HepG2 (cell line): ENCODE results near the gene PRELP. TPM values are rescaled to one million over a fixed set of nuclear protein-coding genes. Genes with fewer than 3 reads are reported as not detected.

Experiments used
- ATAC-seq: fragments of 200-7000 bp; cut with Tn5 transposase; 3 replicates; pipeline ENCODE4 v1.9.1; 2020; ENCODE audit warnings: mild to moderate bottlenecking, moderate library complexity
- BruUV-seq: library from RNA; stranded (reverse); fragments of 400-500 nt; replicated peaks from 2 replicates; lab custom pipeline; 2021; lab: Mats Ljungman, UMichigan
- CTCF ChIA-PET: fragments of 300-600 bp; formaldehyde crosslinking; extraction: SDS; loops from one replicate; lab custom pipeline; 2021; ENCODE audit warnings: low total read pairs, inconsistent platforms, low intra/inter-chr PET ratio; lab: Yijun Ruan, JAX
- POLR2A ChIA-PET: fragments of 350-600 bp; sonication (Branson Sonifier 250); formaldehyde crosslinking; loops from one replicate; lab custom pipeline; 2020; ENCODE audit warnings: antibody characterized with exemption, inconsistent platforms; lab: Yijun Ruan, JAX
- DNase-seq: peaks from one replicate; pipeline ENCODE4 v3.0.0-alpha.2; 2015; ENCODE audit warnings: low spot score
- FAIRE-seq: peaks from 3 replicates; lab custom pipeline; 2011; peaks lifted over from hg19 to GRCh38; lab: Jason Lieb, UNC
- H2AFZ ChIP-seq: one replicate; pipeline ENCODE4 v1.6.1; 2011; ENCODE audit warnings: low read length, inconsistent platforms
- H3K27ac ChIP-seq: fragments of 300-600 bp; 3 replicates; pipeline ENCODE4 v1.8.0; 2011; ENCODE audit warnings: mixed run types, mild to moderate bottlenecking, mixed read lengths, low read length, inconsistent platforms; ENCODE audit not compliant: insufficient read depth; ENCODE audit errors: extremely low read length
- H3K27me3 ChIP-seq, 2 experiments: fragments of 200-600 bp in 1 of 2; 2 replicates in 1 of 2; 3 replicates in 1 of 2; pipeline versions ENCODE4 v1.6.0 to v1.8.0; 2011; ENCODE audit warnings: low read length in 2 of 2, mild to moderate bottlenecking in 2 of 2, moderate library complexity in 2 of 2, inconsistent platforms in 1 of 2; ENCODE audit not compliant: insufficient read depth in 2 of 2, control insufficient read depth in 1 of 2
- H3K36me3 ChIP-seq, 2 experiments: fragments of 200-600 bp in 1 of 2; replicated peaks in 1 of 2; 2 replicates in 1 of 2; 3 replicates in 1 of 2; pipeline versions ENCODE4 v1.5.1 to v1.8.0; 2011; ENCODE audit warnings: low read length in 2 of 2, inconsistent platforms in 1 of 2; ENCODE audit not compliant: insufficient read depth in 2 of 2, control insufficient read depth in 1 of 2
- H3K4me1 ChIP-seq: 2 replicates; pipeline ENCODE4 v1.5.1; 2012; ENCODE audit warnings: low read length, inconsistent platforms; ENCODE audit not compliant: insufficient read depth
- H3K4me2 ChIP-seq: 2 replicates; pipeline ENCODE4 v1.6.0; 2011; ENCODE audit warnings: low read depth, low read length, inconsistent platforms
- H3K4me3 ChIP-seq, 3 experiments: fragments of 200-600 bp in 1 of 3; sonication (generic), shearing (Covaris generic) in 1 of 3; replicated peaks in 1 of 3; 2 replicates each; pipeline ENCODE4 v1.5.1; 2011 to 2016; ENCODE audit warnings: low read length in 3 of 3, inconsistent platforms in 2 of 3, low read depth in 2 of 3, mild to moderate bottlenecking in 2 of 3, control low read depth in 1 of 3, mixed read lengths in 1 of 3; ENCODE audit not compliant: insufficient read depth in 1 of 3
- H3K79me2 ChIP-seq: one replicate; pipeline ENCODE4 v1.6.1; 2011; ENCODE audit warnings: low read length, inconsistent platforms; ENCODE audit not compliant: insufficient read depth
- H3K9ac ChIP-seq: 2 replicates; pipeline ENCODE4 v1.6.0; 2011; ENCODE audit warnings: mild to moderate bottlenecking, low read depth, low read length, inconsistent platforms; ENCODE audit not compliant: insufficient read depth
- H3K9me3 ChIP-seq: 2 replicates; pipeline ENCODE4 v1.5.1; 2012; ENCODE audit warnings: mild to moderate bottlenecking, low read length
- H4K20me1 ChIP-seq: 2 replicates; pipeline ENCODE4 v1.6.0; 2011; ENCODE audit warnings: inconsistent platforms, mild to moderate bottlenecking, low read length, moderate library complexity; ENCODE audit not compliant: insufficient read depth
- ATAD3A ChIP-seq: sonication (generic); formaldehyde crosslinking; IDR thresholded peaks from 2 replicates; pipeline ENCODE4 v1.4.0; 2020; ENCODE audit warnings: missing genetic modification reagents
- ATF7 ChIP-seq, 2 experiments: fragments of 450-650 bp in 1 of 2; sonication (generic) in 1 of 2; formaldehyde crosslinking in 1 of 2; IDR thresholded peaks; 2 replicates each; pipeline versions ENCODE4 v1.4.0 to v1.6.1; 2016 to 2020; ENCODE audit warnings: antibody characterized with exemption in 1 of 2, mild to moderate bottlenecking in 1 of 2, missing genetic modification reagents in 1 of 2
- ZNF879 ChIP-seq: sonication (generic); formaldehyde crosslinking; IDR thresholded peaks from 2 replicates; pipeline ENCODE4 v1.8.1; 2023; ENCODE audit warnings: missing genetic modification reagents
- WGBS: methylation state at CpG from one replicate; pipeline ENCODE4 v1.1.6; 2017; ENCODE audit warnings: low lambda C conversion rate; 5-methylcytosine and 5-hydroxymethylcytosine counted together
- in situ Hi-C: cut with HindIII; loops from 2 replicates; pipeline ENCODE4 v1.10.0; 2017; ENCODE audit warnings: low pct_unique_long_range_greater_than_20kb; ENCODE audit not compliant: extremely low pct_ligation_motif_present
- intact Hi-C: fragments of 100-400 bp; cut with micrococcal nuclease; formaldehyde crosslinking; loops from one replicate; pipeline ENCODE4 v1.10.0; 2022; ENCODE audit not compliant: unreplicated experiment
- polyA plus RNA-seq, 8 experiments: library from polyadenylated mRNA; depleted of rRNA in 3 of 8; stranded (reverse) in 7 of 8; unstranded in 1 of 8; fragments of >200 nt; fragmentation: Illumina TruSeq in 4 of 8; extraction: Trizol in 4 of 8; gene quantifications; 2 replicates each; pipeline versions ENCODE4 v1.2.1 to v1.2.3, GENCODE V29; 2011 to 2016; ENCODE audit warnings: low read depth in 4 of 8, missing spikeins in 1 of 8, mixed read lengths in 1 of 8; ENCODE audit not compliant: insufficient read depth in 1 of 8
- total RNA-seq, 5 experiments: library from RNA; depleted of rRNA; stranded (reverse); fragments of >200 nt; fragmentation: Illumina TruSeq; extraction: Trizol; gene quantifications; 2 replicates each; pipeline ENCODE4 v1.2.3, GENCODE V29; 2016; ENCODE audit warnings: low read depth in 1 of 5

The PRELP gene
- total and polyA plus RNA-seq, 2 of the 13 experiments (the other 11 are each of a cell fraction or from before 2014, with no cell fraction given), result not detected

GRCh38 chr1:203520315-203520714, 44.7 kb downstream of the PRELP start:
- ATAC-seq (no peak), FAIRE-seq (no peak), DNase-seq (no peak)
- 60% methylated on average over 4 of the region's 5 CpGs for WGBS
- no peak overlapping the region for H2AFZ ChIP-seq
- intact Hi-C loops, result no loop called here
- H3K4me3 ChIP-seq, result no peak overlapping the region
- H3K4me2 ChIP-seq, result no peak overlapping the region
- H3K9ac ChIP-seq, result no peak overlapping the region
- peak; percentile 65 for TF ChIP-seq ATF7 (IDR thresholded peaks at IDR 0.05)
- TF ChIP-seq ATF7 (CRISPR knock-in tag; IDR thresholded peaks at IDR 0.05), result no peak
- no peak for TF ChIP-seq ZNF879 (CRISPR knock-in tag)
- H3K4me1 ChIP-seq, result no peaks in the 10 kb centered on the region
- no peaks in the 10 kb centered on the region for H3K9me3 ChIP-seq
- ChIA-PET POLR2A (no interaction called here), CTCF (no interaction called here)
- no peaks in the 10 kb centered on the region for H3K79me2 ChIP-seq
- H3K27ac ChIP-seq, result no peak overlapping the region
- H3K36me3 ChIP-seq, result no peaks in the 10 kb centered on the region
- H4K20me1 ChIP-seq, result no peaks in the 10 kb centered on the region
- no TSS peak for BruUV-seq
- peaks cover 3 to 8% of the 10 kb centered on the region in 2 experiments; a peak in 3 of 5 replicates for H3K27me3 ChIP-seq
- in situ Hi-C loops, result no loop called here

DNA sequence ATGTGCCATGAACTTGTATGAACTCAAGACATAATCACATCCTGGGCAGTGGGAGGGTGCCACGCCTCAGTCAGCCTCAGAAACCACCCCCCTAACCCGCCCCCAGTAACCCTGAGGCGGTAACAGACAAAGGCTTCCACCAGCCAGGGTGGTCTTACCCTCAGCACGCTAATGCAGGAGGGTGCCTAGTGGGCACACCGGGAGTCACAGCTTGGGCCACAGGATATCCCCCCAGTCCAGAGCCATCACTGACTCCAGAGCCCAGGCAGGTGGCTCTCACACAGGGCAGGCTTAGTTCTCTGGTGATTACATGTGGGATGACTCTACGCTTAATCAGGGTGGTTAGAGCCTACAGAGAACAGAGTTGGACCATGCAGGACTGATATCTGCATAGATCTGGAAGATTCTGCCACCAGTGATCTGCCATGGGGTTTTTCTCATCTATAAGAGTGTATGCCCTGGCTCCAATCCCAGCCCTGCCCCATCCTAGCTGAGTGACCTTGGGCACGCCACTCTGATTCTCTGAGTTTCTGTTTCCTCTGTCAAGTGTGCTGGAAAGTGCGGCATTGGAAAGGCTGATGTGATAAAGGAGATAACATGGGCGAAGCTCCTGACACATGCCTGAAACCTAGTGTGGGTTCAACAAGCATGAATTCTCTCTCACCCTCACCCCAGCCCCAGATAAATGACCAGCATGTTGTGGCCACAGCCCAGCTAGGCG, 45.6 kb downstream of the PRELP start:
- in situ Hi-C loops, result no loop called here
- no peak overlapping the region for H3K4me2 ChIP-seq
- ChIA-PET CTCF (no interaction called here), POLR2A (no interaction called here)
- H3K4me3 ChIP-seq, result no peak overlapping the region
- FAIRE-seq (no peak), ATAC-seq (no peak), DNase-seq (no peak)
- H3K9me3 ChIP-seq, result no peaks in the 10 kb centered on the region
- H3K27me3 ChIP-seq, result peaks cover 2 to 4% of the 10 kb centered on the region in 2 experiments; a peak in 3 of 5 replicates
- H3K79me2 ChIP-seq, result no peaks in the 10 kb centered on the region
- H3K4me1 ChIP-seq, result no peaks in the 10 kb centered on the region
- H2AFZ ChIP-seq, result no peak overlapping the region
- WGBS, result 31% methylated on average over 5 of the region's 10 CpGs
- H4K20me1 ChIP-seq, result no peaks in the 10 kb centered on the region
- H3K36me3 ChIP-seq, result no peaks in the 10 kb centered on the region
- BruUV-seq, result no TSS peak
- H3K9ac ChIP-seq, result no peak overlapping the region
- TF ChIP-seq ATAD3A (CRISPR knock-in tag), result no peak
- intact Hi-C loops, result no loop called here
- H3K27ac ChIP-seq, result no peak overlapping the region
